Ascending aorta (tissue), 2 donors: ENCODE measurements around the gene NEURL1. TPM values are rescaled to one million over a fixed set of nuclear protein-coding genes. Genes with fewer than 3 reads are reported as not detected.

Source experiments
- DNase-seq, 2 donors: peaks; one replicate each; pipeline ENCODE4 v3.0.0-alpha.2; 2019; ENCODE audit warnings: low spot score in 2 of 2
- H3K27ac ChIP-seq, 2 donors: fragments of 200-600 bp; sonication (generic); one replicate each; pipeline ENCODE4 v1.5.1; 2016 to 2017; ENCODE audit warnings: mild to moderate bottlenecking in 1 of 2
- H3K27me3 ChIP-seq: fragments of 200-600 bp; sonication (generic); one replicate; pipeline ENCODE4 v1.5.1; 2017
- H3K36me3 ChIP-seq, 2 donors: fragments of 200-600 bp; sonication (generic); one replicate each; pipeline ENCODE4 v1.5.1; 2016
- H3K4me1 ChIP-seq, 2 donors: fragments of 200-600 bp; sonication (generic); one replicate each; pipeline ENCODE4 v1.5.1; 2016 to 2017; ENCODE audit warnings: mild to moderate bottlenecking in 1 of 2
- H3K4me3 ChIP-seq, 2 donors: fragments of 200-600 bp; sonication (generic); one replicate each; pipeline ENCODE4 v1.5.1; 2016 to 2017; ENCODE audit warnings: mild to moderate bottlenecking in 1 of 2
- H3K9me3 ChIP-seq, 2 donors: fragments of 200-600 bp; sonication (generic); one replicate each; pipeline ENCODE4 v1.5.1; 2016
- CTCF ChIP-seq, 3 experiments: fragments of 200-600 bp in 2 of 3; fragments of 450-650 bp in 1 of 3; sonication (generic) in 2 of 3; IDR thresholded peaks; one replicate each; pipeline ENCODE4 v1.5.1; 2016 to 2019; ENCODE audit warnings: antibody characterized with exemption in 3 of 3, mild to moderate bottlenecking in 1 of 3, moderate library complexity in 1 of 3
- intact Hi-C: fragments of 100-400 bp; cut with DNase I; formaldehyde crosslinking; loops from one replicate; pipeline ENCODE4 v1.15.1; 2023
- total RNA-seq: library from RNA; depleted of rRNA; stranded (reverse); fragments of >200 nt; gene quantifications from one replicate; pipeline ENCODE4 v1.1.0, GENCODE V29; 2016

Gene NEURL1
- total RNA-seq, 1 donor from 2014 or later, result not detected

GRCh38 chr10:103491729-103492364 lies 1.7 kb upstream of the NEURL1 start:
- Histone ChIP-seq H3K4me1 (no peaks in the 10 kb centered on the region), H3K27ac (no peak overlapping the region), H3K36me3 (no peaks in the 10 kb centered on the region), H3K4me3 (no peak overlapping the region), H3K27me3 (peaks cover 16% of the 10 kb centered on the region), H3K9me3 (no peaks in the 10 kb centered on the region)
- intact Hi-C loops, result no loop called here
- DNase-seq, result no peak
- TF ChIP-seq CTCF (IDR thresholded peaks at IDR 0.05), result no peak

- intact Hi-C loops, result no loop called here
- no peak for TF ChIP-seq CTCF (IDR thresholded peaks at IDR 0.05)
- no peak for DNase-seq
- no peak overlapping the region for H3K27ac ChIP-seq
- no peaks in the 10 kb centered on the region for H3K36me3 ChIP-seq
- no peaks in the 10 kb centered on the region for H3K9me3 ChIP-seq
- peaks cover 16% of the 10 kb centered on the region for H3K27me3 ChIP-seq
- peak overlapping the region in 1 of 2 donors; percentile 64 for H3K4me3 ChIP-seq
- H3K4me1 ChIP-seq, result no peaks in the 10 kb centered on the region
These were observed 747 bp upstream of the NEURL1 start for GRCh38 chr10:103492655-103493261.

GRCh38 chr10:103493916-103494877 lies 692 bp downstream of the NEURL1 start:
- no peak for TF ChIP-seq CTCF (IDR thresholded peaks at IDR 0.05)
- Histone ChIP-seq H3K9me3 (no peaks in the 10 kb centered on the region), H3K27me3 (peaks cover 16% of the 10 kb centered on the region), H3K4me1 (no peaks in the 10 kb centered on the region), H3K4me3 (peak overlapping the region; percentile 64 to 72), H3K36me3 (no peaks in the 10 kb centered on the region), H3K27ac (no peak overlapping the region)
- intact Hi-C loops, result no loop called here
- no peak for DNase-seq

GRCh38 chr10:103495321-103495720 lies 1.8 kb downstream of the NEURL1 start:
- Histone ChIP-seq H3K4me1 (no peaks in the 10 kb centered on the region), H3K27me3 (peaks cover 16% of the 10 kb centered on the region), H3K9me3 (no peaks in the 10 kb centered on the region), H3K4me3 (no peak overlapping the region), H3K36me3 (no peaks in the 10 kb centered on the region), H3K27ac (no peak overlapping the region)
- no peak for DNase-seq
- no peak for TF ChIP-seq CTCF (IDR thresholded peaks at IDR 0.05)
- intact Hi-C loops, result no loop called here

GRCh38 chr10:103497161-103497915 lies 3.8 kb downstream of the NEURL1 start:
- H3K4me1 ChIP-seq, result no peaks in the 10 kb centered on the region
- no peak overlapping the region for H3K4me3 ChIP-seq
- TF ChIP-seq CTCF (IDR thresholded peaks at IDR 0.05), result no peak
- intact Hi-C loops, result no loop called here
- DNase-seq, result no peak
- no peak overlapping the region for H3K27ac ChIP-seq
- no peaks in the 10 kb centered on the region for H3K9me3 ChIP-seq
- H3K36me3 ChIP-seq, result no peaks in the 10 kb centered on the region
- H3K27me3 ChIP-seq, result peaks cover 16% of the 10 kb centered on the region
